OCI-LY1 (cell line): Measurements from ENCODE around the gene FAM131C.

Experiments
- H2AFZ ChIP-seq: fragments of 200-600 bp; sonication (generic), shearing (Covaris generic); 2 replicates; pipeline ENCODE4 v1.6.0; 2014; ENCODE audit warnings: antibody characterized with exemption, mild to moderate bottlenecking, low read length
- H3F3A ChIP-seq: fragments of 200-600 bp; sonication (generic), shearing (Covaris generic); 2 replicates; pipeline ENCODE4 v1.6.0; 2014; ENCODE audit warnings: mild to moderate bottlenecking, antibody characterized with exemption, low read length, moderate library complexity; ENCODE audit not compliant: insufficient read depth
- H3K27ac ChIP-seq: fragments of 200-600 bp; sonication (generic); 2 replicates; pipeline ENCODE4 v1.5.1; 2014; ENCODE audit warnings: low read length, mixed run types, mild to moderate bottlenecking, low read depth; ENCODE audit not compliant: poor library complexity, severe bottlenecking
- H3K27me3 ChIP-seq: fragments of 200-600 bp; sonication (generic); 2 replicates; pipeline ENCODE4 v1.6.0; 2014; ENCODE audit warnings: antibody characterized with exemption, mild to moderate bottlenecking, low read length, moderate library complexity; ENCODE audit not compliant: insufficient read depth
- H3K36me3 ChIP-seq: fragments of 200-600 bp; sonication (generic); 2 replicates; pipeline ENCODE4 v1.6.1; 2014; ENCODE audit warnings: mild to moderate bottlenecking, antibody characterized with exemption, low read length, moderate library complexity, mixed read lengths; ENCODE audit not compliant: insufficient read depth
- H3K4me1 ChIP-seq: fragments of 200-600 bp; sonication (generic); 2 replicates; pipeline ENCODE4 v1.5.1; 2014; ENCODE audit warnings: mild to moderate bottlenecking, low read length, moderate library complexity; ENCODE audit not compliant: insufficient read depth, severe bottlenecking
- H3K4me2 ChIP-seq: fragments of 200-600 bp; sonication (generic), shearing (Covaris generic); 2 replicates; pipeline ENCODE4 v1.6.1; 2014; ENCODE audit warnings: low read length
- H3K4me3 ChIP-seq: fragments of 200-600 bp; sonication (generic); 2 replicates; pipeline ENCODE4 v1.5.1; 2014; ENCODE audit warnings: low read length, low read depth, mild to moderate bottlenecking, mixed read lengths; ENCODE audit not compliant: poor library complexity, severe bottlenecking
- H3K79me2 ChIP-seq: fragments of 200-600 bp; shearing (Covaris generic); 2 replicates; pipeline ENCODE4 v1.6.1; 2016; ENCODE audit warnings: mixed run types, low read length, mixed read lengths; ENCODE audit not compliant: insufficient read depth
- H3K9ac ChIP-seq: fragments of 200-600 bp; sonication (generic), shearing (Covaris generic); 2 replicates; pipeline ENCODE4 v1.6.1; 2014; ENCODE audit warnings: mild to moderate bottlenecking, low read length, mixed read lengths
- H3K9me2 ChIP-seq: fragments of 200-600 bp; sonication (generic), shearing (Covaris generic); 2 replicates; pipeline ENCODE4 v1.6.1; 2014; ENCODE audit warnings: low read depth, mild to moderate bottlenecking, low read length, mixed read lengths
- H3K9me3 ChIP-seq: fragments of 200-600 bp; shearing (Covaris generic); 2 replicates; pipeline ENCODE4 v1.6.1; 2014; ENCODE audit warnings: low read length, mixed read lengths
- H4K20me1 ChIP-seq: fragments of 200-600 bp; sonication (generic), shearing (Covaris generic); 2 replicates; pipeline ENCODE4 v1.6.0; 2016; ENCODE audit warnings: mild to moderate bottlenecking, low read length; ENCODE audit not compliant: insufficient read depth
- EZH2 ChIP-seq: fragments of 200-600 bp; sonication (generic), shearing (Covaris generic); IDR thresholded peaks from 2 replicates; pipeline ENCODE4 v1.8.0; 2017; ENCODE audit warnings: borderline replicate concordance, mixed run types, mild to moderate bottlenecking, antibody characterized with exemption, low read length, moderate library complexity, mixed read lengths
- TF ChIP-seq, protein P1 (sequence below): fragments of 200-600 bp; sonication (generic), shearing (Covaris generic); IDR thresholded peaks from 2 replicates; pipeline ENCODE4 v1.5.1; 2017; ENCODE audit warnings: mild to moderate bottlenecking, antibody characterized with exemption, low read length, moderate library complexity, mixed read lengths

FAM131C gene

DNA sequence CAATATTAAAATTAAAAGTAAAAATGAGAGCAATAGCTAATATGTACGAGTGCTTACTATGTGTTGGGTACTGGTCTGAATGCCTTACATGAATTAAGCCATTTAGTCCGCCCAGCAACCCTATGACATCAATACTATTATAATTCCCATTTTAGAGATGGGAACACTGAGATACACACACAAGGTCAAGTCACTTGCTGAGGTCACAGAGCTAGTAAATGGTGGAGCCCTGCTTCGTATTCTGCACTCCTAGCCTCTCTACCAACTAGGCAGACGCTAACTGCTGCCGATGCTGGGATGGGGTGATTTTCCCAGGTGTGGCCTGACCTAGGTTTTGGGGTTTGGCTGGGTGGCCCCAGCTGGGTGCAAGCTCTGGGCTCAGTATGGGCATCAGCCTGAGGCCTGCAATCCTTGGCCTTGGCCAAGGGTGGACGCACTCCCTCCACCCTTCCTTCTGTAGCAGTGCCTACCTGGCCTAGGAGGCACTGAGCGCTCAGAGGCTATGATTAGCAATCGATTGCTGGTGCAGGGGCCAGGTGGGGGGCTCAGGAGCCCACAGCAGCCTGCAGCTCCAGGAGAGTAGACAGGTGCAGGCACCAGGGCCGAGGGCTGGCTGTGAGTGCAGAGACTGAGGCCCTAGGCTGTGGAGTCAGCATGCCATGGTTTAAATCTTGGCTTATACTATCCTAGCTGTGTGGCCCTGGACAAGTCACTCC, 2.7 kb downstream of the FAM131C start:
- Histone ChIP-seq H3K9ac (no peak overlapping the region), H3K27me3 (0 out of 2 replicates have a peak, but pooled peaks cover 11% of the 10 kb centered on the region), H3K4me2 (no peak overlapping the region), H4K20me1 (no peaks in the 10 kb centered on the region), H3K36me3 (no peaks in the 10 kb centered on the region), H3K4me1 (peaks cover 14% of the 10 kb centered on the region), H3K9me3 (no peaks in the 10 kb centered on the region), H3K9me2 (no peaks in the 10 kb centered on the region), H3K79me2 (no peaks in the 10 kb centered on the region), H3K4me3 (no peak overlapping the region), H2AFZ (no peak overlapping the region), H3F3A (no peaks in the 10 kb centered on the region), H3K27ac (no peak overlapping the region)
- TF ChIP-seq EZH2: no peak
- TF ChIP-seq, protein P1, sequence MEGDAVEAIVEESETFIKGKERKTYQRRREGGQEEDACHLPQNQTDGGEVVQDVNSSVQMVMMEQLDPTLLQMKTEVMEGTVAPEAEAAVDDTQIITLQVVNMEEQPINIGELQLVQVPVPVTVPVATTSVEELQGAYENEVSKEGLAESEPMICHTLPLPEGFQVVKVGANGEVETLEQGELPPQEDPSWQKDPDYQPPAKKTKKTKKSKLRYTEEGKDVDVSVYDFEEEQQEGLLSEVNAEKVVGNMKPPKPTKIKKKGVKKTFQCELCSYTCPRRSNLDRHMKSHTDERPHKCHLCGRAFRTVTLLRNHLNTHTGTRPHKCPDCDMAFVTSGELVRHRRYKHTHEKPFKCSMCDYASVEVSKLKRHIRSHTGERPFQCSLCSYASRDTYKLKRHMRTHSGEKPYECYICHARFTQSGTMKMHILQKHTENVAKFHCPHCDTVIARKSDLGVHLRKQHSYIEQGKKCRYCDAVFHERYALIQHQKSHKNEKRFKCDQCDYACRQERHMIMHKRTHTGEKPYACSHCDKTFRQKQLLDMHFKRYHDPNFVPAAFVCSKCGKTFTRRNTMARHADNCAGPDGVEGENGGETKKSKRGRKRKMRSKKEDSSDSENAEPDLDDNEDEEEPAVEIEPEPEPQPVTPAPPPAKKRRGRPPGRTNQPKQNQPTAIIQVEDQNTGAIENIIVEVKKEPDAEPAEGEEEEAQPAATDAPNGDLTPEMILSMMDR: no peak

- Histone ChIP-seq H3K79me2 (no peaks in the 10 kb centered on the region), H3K4me1 (peaks cover 7% of the 10 kb centered on the region), H3K9ac (no peak overlapping the region), H3K27me3 (0 out of 2 replicates have a peak, but pooled peaks cover 11% of the 10 kb centered on the region), H4K20me1 (no peaks in the 10 kb centered on the region), H3K4me2 (no peak overlapping the region), H2AFZ (no peak overlapping the region), H3K9me2 (no peaks in the 10 kb centered on the region), H3K4me3 (no peak overlapping the region), H3F3A (no peaks in the 10 kb centered on the region), H3K9me3 (no peaks in the 10 kb centered on the region), H3K36me3 (no peaks in the 10 kb centered on the region), H3K27ac (no peak overlapping the region)
- TF ChIP-seq, protein P1: no peak
- TF ChIP-seq EZH2: no peak
Measured at GRCh38 chr1:16068356-16069270, 4.8 kb downstream of the FAM131C start.

GRCh38 chr1:16067933-16068332, 5.5 kb downstream of the FAM131C start:
- TF ChIP-seq EZH2: no peak
- TF ChIP-seq, protein P1: no peak
- H3K27me3 ChIP-seq: 0 out of 2 replicates have a peak, but pooled peaks cover 11% of the 10 kb centered on the region
- H3K79me2 ChIP-seq: no peaks in the 10 kb centered on the region
- peaks cover 2% of the 10 kb centered on the region for H3K4me1 ChIP-seq
- no peak overlapping the region for H3K27ac ChIP-seq
- no peak overlapping the region for H3K9ac ChIP-seq
- H3K9me3 ChIP-seq: no peaks in the 10 kb centered on the region
- H4K20me1 ChIP-seq: no peaks in the 10 kb centered on the region
- no peak overlapping the region for H3K4me3 ChIP-seq
- no peaks in the 10 kb centered on the region for H3F3A ChIP-seq
- no peak overlapping the region for H3K4me2 ChIP-seq
- H2AFZ ChIP-seq: no peak overlapping the region
- H3K9me2 ChIP-seq: no peaks in the 10 kb centered on the region
- no peaks in the 10 kb centered on the region for H3K36me3 ChIP-seq
